Iris pigment epithelial cell (primary cell): Measurements from ENCODE around the gene EML6.
A peak's percentile ranks its signal among the peaks of the same experiment; 100 is the strongest.
"Not testable (repeated sequence)": the region's sequence is repeated elsewhere in the genome, so short reads cannot be mapped to it uniquely, and the experiment has no call there.

ENCODE experiments used
- DNase-seq: peaks from one replicate; pipeline ENCODE4 v3.0.0-alpha.2; 2011; ENCODE audit warnings: low read depth

Gene EML6

DNA sequence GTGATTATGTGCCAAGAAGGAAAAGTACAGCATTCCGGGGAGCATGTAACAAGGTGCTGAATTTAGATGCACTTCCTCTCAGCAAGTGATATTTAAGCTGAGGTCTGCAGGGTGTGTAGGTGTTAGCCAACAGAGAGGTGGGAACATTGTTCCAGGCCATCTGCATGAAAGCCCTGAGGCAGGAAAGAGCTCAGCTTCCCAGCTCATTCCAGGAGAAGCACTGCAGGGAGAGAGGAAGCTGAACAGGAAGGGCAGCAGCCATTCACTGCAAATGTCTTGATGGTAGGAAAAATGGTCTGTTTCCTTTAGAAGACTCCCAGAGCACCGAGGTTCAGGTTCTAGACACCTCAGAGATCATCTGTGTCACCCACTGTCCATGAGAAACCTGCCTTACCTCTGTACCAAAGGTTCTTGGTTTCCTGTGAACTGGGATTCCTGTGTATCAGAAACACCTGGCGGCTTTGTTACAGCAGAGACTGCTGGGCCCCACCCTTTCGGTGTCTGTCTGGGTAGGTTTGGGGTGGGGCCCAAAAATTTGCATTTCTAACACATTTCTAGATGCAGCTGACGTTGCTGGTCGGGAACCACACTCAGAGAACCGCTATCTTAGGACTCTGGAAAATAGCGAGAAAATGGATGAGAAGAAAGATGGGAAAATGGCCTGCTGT, 242.8 kb downstream of the EML6 start:
- DNase-seq = no peak

DNA sequence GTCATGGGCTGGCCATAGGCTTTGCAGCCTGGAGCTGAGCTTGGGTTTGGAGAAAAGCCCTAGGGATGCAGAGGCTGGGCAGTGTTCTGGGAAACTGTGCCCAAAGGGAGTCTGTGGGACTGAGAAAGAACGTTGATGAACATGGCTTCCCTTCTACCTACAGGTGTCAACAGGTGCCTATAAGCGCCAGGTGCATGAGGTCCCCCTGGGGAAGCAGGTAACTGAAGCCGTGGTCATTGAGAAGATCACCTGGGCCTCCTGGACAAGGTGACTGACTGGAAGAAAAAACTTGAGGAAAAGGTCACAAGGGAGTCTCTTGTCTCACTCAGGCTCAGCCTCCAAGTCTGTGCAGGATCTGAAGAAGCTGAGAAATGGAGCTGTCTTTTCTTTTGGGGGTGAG, 243.4 kb downstream of the EML6 start:
- no peak for DNase-seq

GRCh38 chr2:54967269-54967668, 243.8 kb downstream of the EML6 start:
- DNase-seq = no peak

- no peak for DNase-seq
Observed at GRCh38 chr2:54967759-54968365, 244.4 kb downstream of the EML6 start.

- DNase-seq = no peak
Observed at GRCh38 chr2:54968561-54969218, 245.2 kb downstream of the EML6 start.

GRCh38 chr2:54969295-54969939, 246.0 kb downstream of the EML6 start:
- DNase-seq = no peak

DNA sequence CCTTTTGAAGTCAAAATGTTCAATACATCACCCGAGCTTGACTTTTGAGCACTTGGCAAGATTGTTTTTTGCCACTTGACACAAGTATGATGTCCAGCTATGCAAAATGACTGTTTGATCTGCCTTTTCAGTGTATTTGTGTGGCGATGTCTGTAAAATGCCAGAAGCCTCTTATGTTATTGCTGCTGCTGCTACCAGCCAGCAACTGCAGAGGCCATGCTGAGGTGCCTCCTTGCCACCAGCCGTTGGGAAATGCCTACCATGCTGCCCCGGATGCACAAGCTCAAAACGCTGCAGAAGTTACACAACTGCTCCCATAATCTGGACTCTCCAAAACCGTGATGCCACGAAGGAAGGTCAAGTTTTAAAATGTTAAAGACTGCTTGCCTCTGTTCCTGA, 246.5 kb downstream of the EML6 start:
- DNase-seq = no peak

DNA sequence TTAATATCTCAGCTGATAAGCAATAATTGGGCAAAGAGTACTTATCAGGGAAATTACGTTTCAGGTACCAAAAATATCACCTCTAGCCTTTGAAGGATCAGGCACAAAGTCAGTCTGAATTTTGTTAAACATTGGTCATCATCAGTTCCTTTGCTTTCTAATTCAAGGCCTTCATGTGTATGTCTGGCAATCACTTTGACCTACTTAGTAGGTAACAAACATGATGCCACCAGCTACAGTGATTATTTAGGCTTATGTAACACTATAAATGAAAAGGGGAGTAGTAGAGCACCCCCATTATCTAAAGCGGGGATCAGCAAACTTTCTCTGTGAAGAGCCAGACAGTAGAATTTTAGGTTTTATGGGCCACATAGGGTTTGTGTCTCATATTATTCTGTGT, 251.7 kb downstream of the EML6 start:
- no peak for DNase-seq

DNA sequence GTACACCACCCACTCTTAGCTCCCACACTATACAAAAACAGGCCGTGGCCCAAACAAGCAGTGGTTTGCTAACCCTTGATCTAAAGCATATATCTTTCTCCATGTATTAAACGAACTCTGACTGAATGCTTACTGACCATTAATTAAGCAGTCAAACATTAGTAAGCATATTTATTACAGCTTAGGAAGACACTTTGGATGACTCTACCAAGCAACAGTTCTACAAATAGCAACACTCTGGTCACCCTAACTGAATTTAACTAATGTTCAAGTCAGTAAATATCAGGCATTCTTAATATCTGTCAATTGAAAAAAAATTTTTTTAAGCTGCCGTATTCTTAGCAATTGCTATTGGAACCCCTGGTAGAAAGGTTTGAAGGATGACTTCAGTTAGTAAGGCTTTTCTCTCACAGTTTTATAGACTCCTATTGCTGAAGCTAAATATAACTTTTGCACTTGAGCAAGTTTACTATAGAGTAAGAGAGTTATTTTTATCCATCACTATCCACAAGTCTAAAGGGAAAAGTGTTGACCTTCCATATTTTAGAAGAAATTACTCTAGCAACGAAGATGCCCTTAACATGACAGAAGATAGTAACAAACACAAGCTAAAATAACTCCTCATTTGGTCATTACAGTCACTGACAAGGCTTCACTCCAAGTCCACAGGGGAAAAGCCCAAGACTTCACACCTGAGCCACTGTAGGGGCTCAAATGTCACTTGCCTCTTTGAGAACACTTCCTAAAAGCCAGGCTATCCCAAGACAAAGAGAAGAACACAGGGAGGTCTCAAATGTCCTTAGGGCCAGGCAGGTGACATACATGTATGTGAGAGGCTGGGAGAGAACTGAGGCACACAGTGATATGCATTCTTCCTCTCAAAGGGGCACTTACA, 252.4 kb downstream of the EML6 start:
- no peak for DNase-seq

GRCh38 chr2:54977149-54977548, 253.7 kb downstream of the EML6 start:
- DNase-seq = no peak

- no peak for DNase-seq
Observed at GRCh38 chr2:54979321-54980044, 256.0 kb downstream of the EML6 start.

DNA sequence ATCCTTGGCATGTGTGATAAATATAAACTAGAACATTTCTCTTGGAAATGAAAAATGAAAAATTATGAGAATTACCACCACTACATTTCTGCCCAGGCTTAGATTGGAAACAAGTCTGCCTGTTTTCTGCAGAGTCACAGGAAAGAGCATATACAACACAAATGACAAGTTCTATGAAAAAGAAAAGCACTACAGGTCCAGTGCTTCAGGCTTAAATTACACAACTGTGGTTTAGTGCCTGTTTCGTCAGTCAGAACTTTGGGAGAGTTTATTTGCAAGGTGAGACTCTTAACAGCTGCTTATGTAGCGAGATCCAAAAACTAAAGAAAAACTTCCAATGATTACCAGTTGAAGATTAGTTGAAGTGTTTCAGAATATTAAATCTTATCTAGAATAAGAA, 257.9 kb downstream of the EML6 start:
- DNase-seq = no peak

GRCh38 chr2:54983345-54984220, 260.1 kb downstream of the EML6 start:
- DNase-seq = peak; percentile 41

- DNase-seq = no peak
Observed at GRCh38 chr2:54984476-54984875, 261.0 kb downstream of the EML6 start.

DNA sequence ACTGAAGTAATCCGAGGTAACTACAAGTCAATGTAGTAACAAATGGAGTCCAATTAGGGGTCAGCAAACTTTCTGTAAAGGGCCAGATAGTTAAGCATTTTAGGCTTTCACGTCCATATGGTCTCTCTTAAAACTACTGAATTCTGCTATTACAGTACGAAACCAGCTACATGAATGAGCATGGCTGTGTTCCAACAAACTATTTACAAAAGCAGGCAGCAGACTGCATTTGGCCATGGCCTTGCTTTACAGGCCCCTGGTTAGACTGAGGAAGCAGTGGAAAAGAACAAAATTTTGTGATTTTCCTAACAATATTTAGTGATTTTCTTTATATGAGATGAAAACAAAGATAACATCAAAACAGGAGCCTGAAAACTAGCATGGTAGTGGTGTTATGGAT, 262.8 kb downstream of the EML6 start:
- peak; percentile 30 for DNase-seq

GRCh38 chr2:54988612-54989011, 265.1 kb downstream of the EML6 start:
- no peak for DNase-seq

DNA sequence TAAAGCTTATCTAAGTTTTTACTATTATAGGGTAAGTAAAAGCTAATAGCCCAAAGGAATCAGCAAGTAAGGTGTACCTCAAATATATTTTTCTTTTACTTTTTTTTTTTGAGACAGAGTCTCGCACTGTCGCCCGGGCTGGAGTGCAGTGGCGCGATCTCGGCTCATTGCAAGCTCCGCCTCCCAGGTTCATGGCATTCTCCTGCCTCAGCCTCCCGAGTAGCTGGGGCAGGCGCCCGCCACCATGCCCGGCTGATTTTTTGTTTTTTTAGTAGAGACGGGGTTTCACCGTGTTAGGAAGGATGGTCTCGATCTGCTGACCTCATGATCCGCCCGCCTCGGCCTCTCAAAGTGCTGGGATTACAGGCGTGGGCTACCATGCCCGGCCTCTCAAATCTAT, 267.2 kb downstream of the EML6 start:
- DNase-seq = not testable (repeated sequence)

- DNase-seq = no peak
Observed at GRCh38 chr2:54995553-54995952, 272.1 kb downstream of the EML6 start.

DNA sequence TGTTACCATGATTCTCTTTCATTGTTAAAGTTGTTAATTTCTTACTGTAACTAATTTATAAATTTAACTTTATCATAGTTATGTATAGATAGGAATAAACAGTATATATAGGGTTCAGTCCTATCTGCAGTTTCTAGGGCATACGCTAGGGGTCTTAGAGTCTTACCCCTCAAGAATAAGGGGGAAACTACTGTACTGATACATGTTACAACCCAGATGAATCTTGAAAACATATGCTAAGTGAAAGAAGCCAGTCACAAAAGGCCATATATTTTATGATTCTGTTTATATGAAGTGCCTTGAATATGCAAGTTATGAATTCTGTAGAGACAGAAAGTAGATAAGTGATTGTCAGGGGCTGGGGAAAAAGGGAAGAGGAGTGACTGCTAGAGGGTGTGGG, 274.4 kb downstream of the EML6 start:
- DNase-seq = no peak

- DNase-seq = peak; percentile 79
Observed at GRCh38 chr2:54999182-54999581, 275.7 kb downstream of the EML6 start.
